MM.1S (cell line): ENCODE results near the gene MRPL54.

Source experiments
- CTCF ChIP-seq: fragments of 300-600 bp; sonication (generic); IDR thresholded peaks from 2 replicates; pipeline ENCODE4 v1.5.1; 2016; ENCODE audit warnings: antibody characterized with exemption, low read length, mixed read lengths
- EZH2 ChIP-seq: fragments of 300-600 bp; sonication (generic); optimal IDR thresholded peaks from 2 replicates; pipeline ENCODE3; 2017; ENCODE audit warnings: low read depth, mild to moderate bottlenecking, antibody characterized with exemption, low read length, mixed read lengths
- EZH2phosphoT487 ChIP-seq: fragments of 300-600 bp; sonication (generic); IDR thresholded peaks from 2 replicates; pipeline ENCODE4 v1.6.1; 2018; ENCODE audit warnings: antibody characterized with exemption, low read length

DNA sequence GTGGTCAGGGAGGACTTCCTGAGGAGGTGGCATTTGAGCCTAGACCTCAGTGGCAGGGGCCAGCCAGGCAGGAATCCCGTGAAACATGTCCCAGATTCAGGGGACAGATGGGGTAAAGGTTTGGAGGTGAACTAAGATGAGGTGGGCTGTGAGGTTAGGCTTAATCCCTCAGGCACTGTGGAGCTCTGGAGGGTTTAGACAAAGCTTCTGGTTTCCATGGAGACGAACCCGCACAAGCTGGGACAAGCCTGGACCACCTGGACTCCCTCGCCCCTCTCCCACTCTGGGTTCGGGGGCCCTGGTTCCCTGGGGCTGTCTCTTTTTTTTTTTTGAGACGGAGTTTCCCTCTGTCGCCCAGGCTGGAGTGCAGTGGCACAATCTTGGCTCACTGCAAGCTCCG, 38.6 kb upstream of the MRPL54 start:
- TF ChIP-seq CTCF (no peak), EZH2phosphoT487 (no peak), EZH2 (no peak)
